DOHH2 (cell line): ENCODE measurements around the gene SRP19.
"Not testable (repeated sequence)": the region's sequence is repeated elsewhere in the genome, so short reads cannot be mapped to it uniquely, and the experiment has no call there.

ENCODE experiments used
- H3F3A ChIP-seq: fragments of 200-600 bp; sonication (generic), shearing (Covaris generic); 2 replicates; pipeline ENCODE4 v1.6.0; 2016; ENCODE audit warnings: antibody characterized with exemption, mild to moderate bottlenecking; ENCODE audit not compliant: control insufficient read depth, insufficient read depth
- H3K27ac ChIP-seq: fragments of 200-600 bp; sonication (generic); 2 replicates; pipeline ENCODE4 v1.5.1; 2014; ENCODE audit warnings: low read depth, mild to moderate bottlenecking, low read length, moderate library complexity
- H3K27me3 ChIP-seq: fragments of 200-600 bp; sonication (generic); 2 replicates; pipeline ENCODE4 v1.6.1; 2014; ENCODE audit warnings: mild to moderate bottlenecking, low read length, mixed read lengths; ENCODE audit not compliant: control insufficient read depth
- H3K36me3 ChIP-seq: fragments of 200-600 bp; sonication (generic); 2 replicates; pipeline ENCODE4 v1.6.1; 2014; ENCODE audit warnings: mild to moderate bottlenecking, low read length, moderate library complexity, mixed read lengths; ENCODE audit not compliant: control insufficient read depth
- H3K4me1 ChIP-seq: fragments of 200-600 bp; sonication (generic); 2 replicates; pipeline ENCODE4 v1.6.1; 2014; ENCODE audit warnings: mild to moderate bottlenecking, low read length, mixed read lengths; ENCODE audit not compliant: control insufficient read depth
- H3K4me2 ChIP-seq: fragments of 200-600 bp; sonication (generic); 2 replicates; pipeline ENCODE4 v1.6.0; 2014; ENCODE audit warnings: mild to moderate bottlenecking, low read length, moderate library complexity
- H3K4me3 ChIP-seq: fragments of 200-600 bp; sonication (generic); 2 replicates; pipeline ENCODE4 v1.5.1; 2014; ENCODE audit warnings: mild to moderate bottlenecking, low read length, mixed read lengths
- H3K79me2 ChIP-seq: fragments of 200-600 bp; sonication (generic); 2 replicates; pipeline ENCODE4 v1.6.1; 2014; ENCODE audit warnings: mild to moderate bottlenecking, low read length, mixed read lengths; ENCODE audit not compliant: control insufficient read depth
- H3K9me2 ChIP-seq: fragments of 200-600 bp; sonication (generic); replicated peaks from 2 replicates; pipeline ENCODE4 v1.6.1; 2014; ENCODE audit warnings: mild to moderate bottlenecking, low read length, mixed read lengths; ENCODE audit not compliant: control insufficient read depth
- H3K9me3 ChIP-seq: fragments of 200-600 bp; sonication (generic); 2 replicates; pipeline ENCODE4 v1.6.1; 2014; ENCODE audit warnings: antibody characterized with exemption, low read length, mixed read lengths; ENCODE audit not compliant: control insufficient read depth, insufficient read depth
- H4K20me1 ChIP-seq: fragments of 200-600 bp; sonication (generic); 2 replicates; pipeline ENCODE4 v1.6.0; 2014; ENCODE audit warnings: low read depth, mild to moderate bottlenecking, antibody characterized with exemption, low read length, moderate library complexity; ENCODE audit not compliant: control insufficient read depth, insufficient read depth
- CTCF ChIP-seq: fragments of 200-600 bp; sonication (generic); IDR thresholded peaks from one replicate; pipeline ENCODE4 v1.5.1; 2014; ENCODE audit warnings: antibody characterized with exemption, mild to moderate bottlenecking, low read depth, low read length; ENCODE audit not compliant: poor library complexity, severe bottlenecking
- EZH2phosphoT487 ChIP-seq: fragments of 200-600 bp; sonication (generic); IDR thresholded peaks from 2 replicates; pipeline ENCODE4 v1.6.1; 2017; ENCODE audit warnings: borderline replicate concordance, mild to moderate bottlenecking, antibody characterized with exemption, low read length, moderate library complexity, mixed read lengths

SRP19 gene

GRCh38 chr5:112883192-112883591 is 22.1 kb downstream of the SRP19 start:
- Histone ChIP-seq H3K27me3 (no peaks in the 10 kb centered on the region), H3K4me3 (no peak overlapping the region), H3K27ac (no peak overlapping the region), H3K36me3 (peaks cover 93% of the 10 kb centered on the region), H3K9me3 (no peaks in the 10 kb centered on the region), H3K4me2 (no peak overlapping the region), H4K20me1 (no peaks in the 10 kb centered on the region), H3K79me2 (peaks cover 3% of the 10 kb centered on the region; the same call in 1 of the 2 replicates), H3K9me2 (no peaks in the 10 kb centered on the region), H3K4me1 (peaks cover 3% of the 10 kb centered on the region; the same call in 1 of the 2 replicates), H3F3A (peaks cover 6% of the 10 kb centered on the region)
- no peak for TF ChIP-seq CTCF
- no peak for TF ChIP-seq EZH2phosphoT487

- no peaks in the 10 kb centered on the region for H3K9me3 ChIP-seq
- H3K9me2 ChIP-seq: no peaks in the 10 kb centered on the region
- H3K79me2 ChIP-seq: peaks cover 14% of the 10 kb centered on the region
- no peak overlapping the region for H3K4me3 ChIP-seq
- H3K27ac ChIP-seq: no peak overlapping the region
- H4K20me1 ChIP-seq: no peaks in the 10 kb centered on the region
- H3K4me1 ChIP-seq: no peaks in the 10 kb centered on the region
- H3K27me3 ChIP-seq: no peaks in the 10 kb centered on the region
- peaks cover 3% of the 10 kb centered on the region; the same call in 1 of the 2 replicates for H3F3A ChIP-seq
- TF ChIP-seq CTCF (no peak), EZH2phosphoT487 (no peak)
- H3K4me2 ChIP-seq: no peak overlapping the region
- peaks cover 89% of the 10 kb centered on the region for H3K36me3 ChIP-seq
Observed at GRCh38 chr5:112885001-112885400, 23.9 kb downstream of the SRP19 start.

GRCh38 chr5:112886975-112887374 is 25.9 kb downstream of the SRP19 start:
- Histone ChIP-seq H4K20me1 (no peaks in the 10 kb centered on the region), H3K4me1 (no peaks in the 10 kb centered on the region), H3K9me3 (no peaks in the 10 kb centered on the region), H3K27ac (no peak overlapping the region), H3K36me3 (peaks cover 73% of the 10 kb centered on the region), H3K9me2 (no peaks in the 10 kb centered on the region), H3K4me2 (no peak overlapping the region), H3F3A (peaks cover 3% of the 10 kb centered on the region; the same call in 1 of the 2 replicates), H3K27me3 (no peaks in the 10 kb centered on the region), H3K4me3 (no peak overlapping the region), H3K79me2 (peaks cover 20% of the 10 kb centered on the region)
- TF ChIP-seq CTCF (no peak), EZH2phosphoT487 (no peak)

- not testable (repeated sequence) for H3K9me3 ChIP-seq, H3K27me3 ChIP-seq, H3K9me2 ChIP-seq, H3K4me1 ChIP-seq, H3F3A ChIP-seq, H3K4me3 ChIP-seq, H4K20me1 ChIP-seq, H3K27ac ChIP-seq, H3K4me2 ChIP-seq
- Histone ChIP-seq H3K36me3 (peaks cover 62% of the 10 kb centered on the region), H3K79me2 (peaks cover 45% of the 10 kb centered on the region)
Observed at GRCh38 chr5:112892066-112892465, 31.0 kb downstream of the SRP19 start.
